ENCODE data around the gene FAM117A. TPM values are rescaled to one million over a fixed set of nuclear protein-coding genes. Genes with fewer than 3 reads are reported as not detected.
A peak's percentile ranks its signal among the peaks of the same experiment; 100 is the strongest.

Gene FAM117A
- total and polyA plus RNA-seq, 11 donors, result 5.2 to 18.5 (median 10.4) TPM

- no peaks in the 10 kb centered on the region for H3K9me3 ChIP-seq
- no peaks in the 10 kb centered on the region for H3K36me3 ChIP-seq
- H3K27ac ChIP-seq, result peak overlapping the region in 11 of 12 donors; percentile 29 to 91 (median 68)
- ATAC-seq (peak in 3 of 4 donors; percentile 8 to 23 (median 20)), DNase-seq (no peak)
- TF ChIP-seq POLR2A (IDR thresholded peaks at IDR 0.05) (no peak), CTCF (IDR thresholded peaks at IDR 0.05) (no peak)
- WGBS, 4 donors, result 22 to 31% (median 27%) methylated on average over 1 of the region's 1 CpG
- peaks cover 0 to 95% (median 61%) of the 10 kb centered on the region in 12 donors for H3K4me1 ChIP-seq
- no peaks in the 10 kb centered on the region for H3K27me3 ChIP-seq
- intact Hi-C loops (cut with DNase I), result no loop called here
- H3K4me3 ChIP-seq, result peak overlapping the region in 1 of 12 donors; percentile 49
These were observed 21.7 kb downstream of the FAM117A start for GRCh38 chr17:49742166-49742638.

GRCh38 chr17:49741692-49742076, 22.2 kb downstream of the FAM117A start:
- Histone ChIP-seq H3K9me3 (no peaks in the 10 kb centered on the region), H3K4me3 (peak overlapping the region in 1 of 12 donors; percentile 49), H3K4me1 (peaks cover 0 to 96% (median 61%) of the 10 kb centered on the region in 12 donors), H3K27me3 (no peaks in the 10 kb centered on the region), H3K36me3 (no peaks in the 10 kb centered on the region), H3K27ac (peak overlapping the region; percentile 14 to 91 (median 67))
- intact Hi-C loops (cut with DNase I), result no loop called here
- ATAC-seq (no peak), DNase-seq (no peak)
- 60 to 74% (median 69%) methylated on average over 3 of the region's 3 CpGs for WGBS, 4 donors
- TF ChIP-seq POLR2A (IDR thresholded peaks at IDR 0.05) (no peak), CTCF (IDR thresholded peaks at IDR 0.05) (no peak)

GRCh38 chr17:49741009-49741691, 22.8 kb downstream of the FAM117A start:
- ATAC-seq (peak in 3 of 4 donors; percentile 20 to 54 (median 24)), DNase-seq (no peak)
- no peaks in the 10 kb centered on the region for H3K27me3 ChIP-seq
- H3K9me3 ChIP-seq, result no peaks in the 10 kb centered on the region
- intact Hi-C loops (cut with DNase I), result no loop called here
- 39 to 45% (median 42%) methylated on average over 5 of the region's 5 CpGs for WGBS, 4 donors
- H3K36me3 ChIP-seq, result no peaks in the 10 kb centered on the region
- TF ChIP-seq POLR2A (IDR thresholded peaks at IDR 0.05), result no peak
- TF ChIP-seq CTCF (IDR thresholded peaks at IDR 0.05), result no peak
- peak overlapping the region; percentile 14 to 91 (median 67) for H3K27ac ChIP-seq
- peaks cover 0 to 97% (median 60%) of the 10 kb centered on the region in 12 donors for H3K4me1 ChIP-seq
- peak overlapping the region in 2 of 12 donors; percentile 16 to 49 for H3K4me3 ChIP-seq

GRCh38 chr17:49739641-49740271, 24.2 kb downstream of the FAM117A start:
- Histone ChIP-seq H3K36me3 (no peaks in the 10 kb centered on the region), H3K27ac (peak overlapping the region in 11 of 12 donors; percentile 34 to 91 (median 65)), H3K4me3 (peak overlapping the region in 1 of 12 donors; percentile 49), H3K9me3 (no peaks in the 10 kb centered on the region), H3K4me1 (peaks cover 0 to 84% (median 57%) of the 10 kb centered on the region in 12 donors), H3K27me3 (no peaks in the 10 kb centered on the region)
- intact Hi-C loops (cut with DNase I), result no loop called here
- TF ChIP-seq POLR2A (IDR thresholded peaks at IDR 0.05) (no peak), CTCF (IDR thresholded peaks at IDR 0.05) (no peak)
- 17 to 32% (median 21%) methylated on average over 7 of the region's 7 CpGs for WGBS, 4 donors
- peak; percentile 71 to 92 (median 86) for DNase-seq
- ATAC-seq, result peak; percentile 60 to 86 (median 84)
